ENCODE results near the gene PHACTR1. TPM values are rescaled to one million over a fixed set of nuclear protein-coding genes. Genes with fewer than 3 reads are reported as not detected.

Gene PHACTR1
- polyA plus RNA-seq, 1 experiment: not detected

- Histone ChIP-seq H3K4me3 (ENCODE audit: low read depth, low read length) (no peak overlapping the region), H3K27ac (ENCODE audit: low read depth, low read length) (no peak overlapping the region), H3K9me3 (ENCODE audit: control insufficient read depth, insufficient read depth, low read length) (no peaks in the 10 kb centered on the region), H3K27me3 (ENCODE audit: control insufficient read depth, insufficient read depth, low read length) (no peaks in the 10 kb centered on the region)
- no peak for TF ChIP-seq CTCF (IDR thresholded peaks at IDR 0.05; ENCODE audit: low read depth, low read length)
- CTCF ChIA-PET: interaction anchor here (4.4 kb wide), 1 partner anchor 110 kb away, joined by 25 read pairs; no protein-coding TSS in a partner anchor
- POLR2A ChIA-PET: interaction anchor here (1.0 kb wide), 1 partner anchor 24 kb away, joined by 3 read pairs; the partner anchor contains the start of gene TBC1D7
- no peak for DNase-seq (ENCODE audit: low read depth, low spot score)
These were observed 588.2 kb downstream of the PHACTR1 start for GRCh38 chr6:13304580-13305260.

GRCh38 chr6:13305288-13305687, 588.7 kb downstream of the PHACTR1 start:
- Histone ChIP-seq H3K4me3 (ENCODE audit: low read depth, low read length) (no peak overlapping the region), H3K27ac (ENCODE audit: low read depth, low read length) (no peak overlapping the region), H3K27me3 (ENCODE audit: control insufficient read depth, insufficient read depth, low read length) (no peaks in the 10 kb centered on the region), H3K9me3 (ENCODE audit: control insufficient read depth, insufficient read depth, low read length) (no peaks in the 10 kb centered on the region)
- DNase-seq (ENCODE audit: low read depth, low spot score): no peak
- POLR2A ChIA-PET: no interaction called here
- TF ChIP-seq CTCF (IDR thresholded peaks at IDR 0.05; ENCODE audit: low read depth, low read length): no peak
- CTCF ChIA-PET: no interaction called here

GRCh38 chr6:13305791-13306190, 589.2 kb downstream of the PHACTR1 start:
- TF ChIP-seq CTCF (IDR thresholded peaks at IDR 0.05; ENCODE audit: low read depth, low read length): no peak
- Histone ChIP-seq H3K27ac (ENCODE audit: low read depth, low read length) (no peak overlapping the region), H3K4me3 (ENCODE audit: low read depth, low read length) (no peak overlapping the region), H3K27me3 (ENCODE audit: control insufficient read depth, insufficient read depth, low read length) (no peaks in the 10 kb centered on the region), H3K9me3 (ENCODE audit: control insufficient read depth, insufficient read depth, low read length) (no peaks in the 10 kb centered on the region)
- CTCF ChIA-PET: no interaction called here
- POLR2A ChIA-PET: no interaction called here
- DNase-seq (ENCODE audit: low read depth, low spot score): no peak

- POLR2A ChIA-PET: no interaction called here
- no peak overlapping the region for H3K4me3 ChIP-seq (ENCODE audit: low read depth, low read length)
- TF ChIP-seq CTCF (IDR thresholded peaks at IDR 0.05; ENCODE audit: low read depth, low read length): no peak
- no peaks in the 10 kb centered on the region for H3K27me3 ChIP-seq (ENCODE audit: control insufficient read depth, insufficient read depth, low read length)
- H3K9me3 ChIP-seq (ENCODE audit: control insufficient read depth, insufficient read depth, low read length): no peaks in the 10 kb centered on the region
- DNase-seq (ENCODE audit: low read depth, low spot score): no peak
- no peak overlapping the region for H3K27ac ChIP-seq (ENCODE audit: low read depth, low read length)
- CTCF ChIA-PET: no interaction called here
These were observed 591.0 kb downstream of the PHACTR1 start for GRCh38 chr6:13307508-13307995.

GRCh38 chr6:13308332-13308731, 591.8 kb downstream of the PHACTR1 start:
- Histone ChIP-seq H3K4me3 (ENCODE audit: low read depth, low read length) (no peak overlapping the region), H3K27me3 (ENCODE audit: control insufficient read depth, insufficient read depth, low read length) (no peaks in the 10 kb centered on the region), H3K9me3 (ENCODE audit: control insufficient read depth, insufficient read depth, low read length) (no peaks in the 10 kb centered on the region), H3K27ac (ENCODE audit: low read depth, low read length) (no peak overlapping the region)
- no peak for TF ChIP-seq CTCF (IDR thresholded peaks at IDR 0.05; ENCODE audit: low read depth, low read length)
- DNase-seq (ENCODE audit: low read depth, low spot score): no peak
- ChIA-PET POLR2A (no interaction called here), CTCF (no interaction called here)
